NCI-H1048 (cell line): Measurements from ENCODE around the gene ANKRD13B.

Source experiments
- DNase-seq: peaks from one replicate; lab custom pipeline; 2025; lab: John Stamatoyannopoulos, UW

ANKRD13B gene

DNA sequence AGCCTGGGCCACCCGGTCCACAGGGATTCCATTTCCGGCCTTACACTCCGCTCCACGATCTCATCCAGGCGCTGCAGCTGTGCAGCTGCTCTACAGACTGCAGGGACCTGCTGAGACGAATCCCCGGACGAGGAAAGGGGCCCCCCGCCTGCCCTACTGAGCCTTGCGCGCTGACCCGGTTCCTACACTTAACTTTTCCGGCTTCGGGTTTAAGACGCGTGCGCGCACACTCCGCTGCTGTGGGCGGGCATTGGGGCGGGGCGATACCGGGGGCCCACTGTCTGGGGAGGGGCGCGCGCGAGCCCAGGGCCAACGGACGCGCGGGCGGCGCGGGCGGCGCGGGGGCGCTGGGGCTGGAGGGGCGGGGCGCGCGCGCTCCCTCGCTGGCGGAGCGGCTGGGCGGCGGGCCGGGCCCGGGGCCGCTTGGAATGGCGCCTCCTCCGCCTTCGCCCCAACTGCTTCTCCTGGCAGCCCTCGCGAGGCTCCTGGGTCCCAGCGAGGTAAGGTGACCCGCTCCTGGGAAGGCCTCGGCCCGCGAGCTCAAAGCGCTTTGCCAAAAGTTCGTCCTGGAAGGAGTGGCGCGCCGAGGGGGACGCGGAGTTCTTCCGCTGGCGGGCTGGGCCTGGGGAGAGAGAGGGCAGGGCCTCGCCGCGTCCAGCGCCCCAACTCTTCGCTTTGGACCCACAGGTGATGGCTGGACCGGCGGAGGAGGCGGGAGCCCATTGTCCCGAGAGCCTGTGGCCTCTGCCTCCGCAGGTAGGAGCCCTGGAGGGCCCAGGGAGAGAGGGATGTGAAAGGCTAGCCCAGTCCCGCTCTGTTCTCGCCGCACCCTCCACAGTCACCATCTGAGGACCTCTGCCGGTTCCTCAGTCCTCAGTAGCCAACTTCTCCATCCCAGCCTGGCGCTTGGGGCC is 24.3 kb upstream of the ANKRD13B start, which contains the start of gene TP53I13:
TSS of gene TP53I13 (plus strand) at position 371 of the 914 bp plus-strand sequence. CDS start at position 429, 58 bp downstream.
- DNase-seq: peak; percentile 57

- no peak for DNase-seq
Measured at GRCh38 chr17:29569245-29569950, 23.5 kb upstream of the ANKRD13B start.

- no peak for DNase-seq
Measured at GRCh38 chr17:29570521-29570920, 22.4 kb upstream of the ANKRD13B start.

DNA sequence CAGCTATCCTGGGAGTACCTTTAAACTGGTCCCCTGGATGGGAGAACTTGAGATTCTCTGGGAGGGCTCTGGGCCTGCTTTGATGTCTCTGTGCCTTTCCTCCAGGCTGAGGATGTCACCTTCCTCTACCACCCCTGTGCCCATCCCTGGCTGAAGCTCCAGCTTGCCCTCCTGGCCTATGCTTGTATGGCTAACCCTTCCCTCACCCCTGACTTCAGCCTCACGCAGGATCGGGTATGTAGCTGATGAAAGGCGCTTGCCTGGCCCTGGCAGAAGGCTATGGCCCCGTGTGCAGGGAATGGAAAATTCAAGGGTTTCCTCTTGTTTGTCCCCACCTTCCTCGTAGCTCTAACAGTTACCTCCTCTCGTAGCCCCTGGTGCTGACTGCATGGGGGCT is 21.4 kb upstream of the ANKRD13B start:
- DNase-seq: no peak

- DNase-seq: no peak
Measured at GRCh38 chr17:29571883-29572681, 20.9 kb upstream of the ANKRD13B start.

DNA sequence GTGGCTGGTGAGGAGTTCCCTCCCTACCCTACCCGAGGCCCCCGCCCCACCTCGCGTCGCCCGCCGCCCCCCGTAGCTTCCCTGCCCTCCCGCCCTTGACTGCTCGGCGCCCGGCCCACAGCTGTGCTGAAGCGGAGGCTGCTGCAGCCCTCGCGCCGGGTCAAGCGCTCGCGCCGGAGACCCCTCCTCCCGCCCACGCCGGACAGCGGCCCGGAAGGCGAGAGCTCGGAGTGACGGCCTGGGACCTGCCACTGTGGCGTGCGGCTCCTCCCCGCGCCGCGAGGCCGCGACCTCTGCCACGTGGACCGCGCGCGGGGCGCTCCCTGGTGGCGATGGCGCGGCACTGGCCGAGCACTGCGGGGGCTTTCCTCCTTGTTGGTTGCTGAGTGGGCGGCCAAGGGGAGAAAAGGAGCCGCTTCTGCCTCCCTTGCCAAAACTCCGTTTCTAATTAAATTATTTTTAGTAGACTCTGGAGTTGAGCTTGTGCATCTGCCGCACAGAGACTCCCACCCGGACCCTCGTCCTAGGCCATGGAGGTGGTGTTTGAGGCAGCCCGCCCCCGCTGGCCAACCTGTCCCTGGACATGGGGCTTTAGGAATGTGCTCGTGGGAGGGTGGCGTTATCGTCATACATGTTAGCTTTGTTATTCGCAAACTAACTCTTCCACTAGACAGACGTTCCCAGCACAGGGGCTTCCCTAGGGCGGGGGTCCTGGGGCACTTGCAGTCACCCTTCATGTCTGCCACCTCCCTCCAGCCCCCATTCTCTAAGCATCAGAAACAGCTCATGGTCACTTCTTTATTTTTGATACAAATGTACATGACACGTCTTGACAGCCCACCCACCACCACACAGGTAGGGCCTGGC is 20.0 kb upstream of the ANKRD13B start:
- no peak for DNase-seq

GRCh38 chr17:29573558-29573869 is 19.4 kb upstream of the ANKRD13B start:
- DNase-seq: no peak

- DNase-seq: no peak
Measured at GRCh38 chr17:29573871-29574731, 18.8 kb upstream of the ANKRD13B start.

GRCh38 chr17:29574732-29575510 is 18.0 kb upstream of the ANKRD13B start:
- DNase-seq: no peak

GRCh38 chr17:29575511-29576213 is 17.3 kb upstream of the ANKRD13B start:
- no peak for DNase-seq

- DNase-seq: no peak
Measured at GRCh38 chr17:29576214-29577000, 16.5 kb upstream of the ANKRD13B start.

GRCh38 chr17:29577001-29577370 is 15.9 kb upstream of the ANKRD13B start:
- no peak for DNase-seq

DNA sequence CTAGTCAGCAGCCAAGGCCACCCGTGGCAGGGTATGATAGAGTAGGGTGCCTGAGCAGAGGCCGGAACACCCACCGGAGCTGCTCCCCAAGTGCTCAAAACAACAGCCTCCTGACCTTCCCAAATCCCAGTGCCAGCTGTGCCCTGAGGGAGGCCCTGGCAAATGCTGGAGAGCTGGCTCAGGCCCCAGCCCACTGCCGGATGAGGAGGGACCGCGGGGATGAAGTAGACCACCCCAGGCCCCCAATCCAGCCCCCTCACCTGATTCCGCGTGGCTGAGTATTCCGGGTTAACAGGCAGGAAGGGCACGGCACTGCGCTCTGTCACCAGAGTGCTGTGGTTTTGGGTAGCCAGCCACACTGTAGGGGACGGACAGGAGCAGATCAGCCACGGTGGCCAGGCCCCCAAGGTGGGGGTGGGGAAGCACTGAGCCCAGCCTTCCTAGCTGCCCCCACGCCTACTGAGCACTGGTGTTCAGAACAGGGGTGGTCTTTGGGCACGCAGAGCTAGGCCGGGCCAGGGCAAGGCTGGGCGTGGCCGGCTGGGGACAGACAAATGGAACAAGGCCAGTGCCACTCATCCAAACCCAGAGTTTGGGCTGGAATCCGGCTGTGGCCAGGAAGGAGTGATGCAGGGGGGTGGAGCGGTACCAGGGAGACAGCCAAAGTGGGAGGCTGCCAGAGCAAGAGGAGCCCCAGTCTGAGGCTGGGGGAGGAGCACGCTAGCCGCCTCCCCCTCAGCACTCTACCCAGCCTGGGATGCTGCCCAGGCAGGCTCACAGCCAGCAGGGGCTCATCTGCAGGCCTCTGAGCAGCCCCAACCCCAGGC is 15.3 kb upstream of the ANKRD13B start:
- no peak for DNase-seq

DNA sequence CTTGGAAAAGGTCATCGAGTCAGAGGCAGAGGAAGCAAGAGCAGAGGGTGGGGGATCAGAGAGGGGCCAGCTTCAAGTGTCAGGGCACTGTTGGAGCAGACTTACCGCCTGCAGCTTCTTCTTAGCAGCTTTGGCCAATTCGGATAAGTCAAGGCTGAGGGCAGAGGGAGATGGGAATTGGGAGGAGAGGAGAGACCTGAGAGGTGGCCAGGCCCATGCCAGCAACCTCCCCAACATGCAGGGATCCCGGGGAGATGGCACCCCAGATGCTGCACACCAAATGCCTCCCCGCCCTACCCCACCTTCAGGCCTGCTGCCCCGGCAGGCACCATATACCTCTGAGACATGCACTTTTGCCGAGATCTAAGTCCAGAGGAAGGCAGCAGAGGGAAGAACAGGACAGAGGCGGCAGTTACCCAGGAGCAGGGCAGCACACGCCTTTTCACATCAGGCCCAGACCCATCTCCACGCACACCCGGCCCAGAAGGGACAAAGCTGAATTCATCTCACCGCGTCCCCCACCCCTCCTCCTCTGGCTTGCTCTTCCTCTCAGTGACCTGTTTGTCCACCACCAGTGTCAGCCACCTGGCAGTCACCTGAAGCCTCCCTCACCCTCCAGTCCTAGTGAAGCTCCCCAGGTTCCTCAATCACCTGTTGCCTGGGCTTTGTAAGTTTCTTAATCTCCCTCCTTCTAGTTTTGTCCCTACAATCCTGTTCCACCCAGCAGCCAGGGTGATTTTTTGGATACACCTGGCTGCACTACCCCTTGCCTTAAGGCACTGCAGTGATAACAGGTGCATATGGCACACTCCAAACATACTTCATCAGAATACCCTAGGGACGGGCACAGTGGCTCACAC is 14.1 kb upstream of the ANKRD13B start:
- no peak for DNase-seq

DNA sequence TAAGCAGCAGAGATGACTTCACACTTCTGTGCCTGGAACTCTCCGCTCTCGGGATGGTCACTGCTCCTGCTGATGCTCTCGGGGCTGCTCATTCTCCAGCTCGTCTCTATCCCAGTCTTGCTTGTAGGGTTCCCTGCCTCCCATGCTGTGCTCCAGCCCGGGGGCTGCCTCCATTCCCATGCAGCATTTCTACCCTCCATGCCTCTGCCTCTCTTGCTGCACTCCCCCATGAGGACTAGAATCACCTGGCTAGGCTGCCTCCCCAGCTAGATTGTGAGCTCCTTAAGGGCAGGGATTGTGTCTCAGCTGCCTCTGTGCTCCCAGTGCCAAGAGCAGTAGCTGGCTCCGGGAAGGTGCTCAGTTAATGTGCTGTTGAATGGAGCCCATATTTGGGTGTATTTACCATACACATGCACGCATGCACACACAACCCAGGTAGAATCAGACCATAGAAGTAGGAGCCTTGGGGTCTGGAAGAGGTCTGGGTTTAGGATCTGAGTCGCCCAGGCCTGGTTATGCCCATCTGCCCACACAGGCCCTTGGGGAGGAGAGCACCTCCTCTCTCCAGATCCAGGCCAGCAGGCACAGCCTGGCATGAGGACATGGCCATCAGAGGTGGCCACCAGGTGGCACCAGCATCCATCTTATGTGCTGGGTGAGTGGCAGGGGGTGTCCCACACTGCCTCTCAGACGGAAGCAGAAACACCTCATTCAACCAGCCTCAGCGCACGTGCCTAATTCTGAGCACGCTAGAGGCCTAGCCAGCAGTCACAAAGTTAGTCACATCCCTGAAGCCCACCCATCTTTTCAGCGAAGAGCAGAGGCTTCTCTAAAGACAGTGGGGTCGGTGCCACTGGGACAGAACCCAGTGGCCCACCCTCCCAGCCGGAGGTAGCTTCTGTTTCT is 12.8 kb upstream of the ANKRD13B start:
- DNase-seq: no peak
